Measurements from ENCODE around the gene POLD4. TPM values are rescaled to one million over a fixed set of nuclear protein-coding genes. Genes with fewer than 3 reads are reported as not detected.

POLD4 gene
- total and polyA plus RNA-seq, 2 of the 13 experiments (the other 11 are each of a cell fraction or from before 2014, with no cell fraction given) = 10.5 to 27.4 TPM

- TF ChIP-seq SP1 (IDR thresholded peaks at IDR 0.05) (no peak), SP1 (CRISPR knock-in tag; IDR thresholded peaks at IDR 0.05) (no peak)
These were observed 14.4 kb upstream of the POLD4 start (continued) for GRCh38 chr11:67367761-67368227.

- ATAC-seq = no peak
- Histone ChIP-seq H3K36me3 (replicated peaks in 1 of 2; ENCODE audit: control insufficient read depth in 1 of 2, insufficient read depth in 2 of 2, low read length in 2 of 2) (no peaks in the 10 kb centered on the region), H3K4me2 (ENCODE audit: low read depth, low read length) (no peak overlapping the region), H2AFZ (ENCODE audit: low read length) (no peak overlapping the region), H3K27ac (ENCODE audit: extremely low read length, insufficient read depth, low read length) (no peak overlapping the region), H3K27me3 (ENCODE audit: control insufficient read depth in 1 of 2, insufficient read depth in 2 of 2, low read length in 2 of 2) (0 out of 5 replicates have a peak, but pooled peaks cover 0 to 3% of the 10 kb centered on the region in 2 experiments), H3K9ac (ENCODE audit: insufficient read depth, low read depth, low read length) (no peak overlapping the region), H4K20me1 (ENCODE audit: insufficient read depth, low read length) (no peaks in the 10 kb centered on the region), H3K9me3 (ENCODE audit: low read length) (no peaks in the 10 kb centered on the region), H3K79me2 (ENCODE audit: insufficient read depth, low read length) (no peaks in the 10 kb centered on the region), H3K4me1 (ENCODE audit: insufficient read depth, low read length) (peaks cover 13% of the 10 kb centered on the region), H3K4me3 (replicated peaks in 1 of 3; ENCODE audit: insufficient read depth in 1 of 3, low read depth in 2 of 3, low read length in 3 of 3) (no peak overlapping the region)
- in situ Hi-C loops (cut with HindIII; ENCODE audit: extremely low pct_ligation_motif_present, low pct_unique_long_range_greater_than_20kb) = no loop called here
- FAIRE-seq = no peak
- CTCF ChIA-PET (ENCODE audit: low intra/inter-chr PET ratio, low total read pairs) = no interaction called here
- 90% methylated on average over 24 of the region's 25 CpGs for WGBS (ENCODE audit: low lambda C conversion rate)
- BruUV-seq (replicated peaks) = no TSS peak
- no peak for DNase-seq (ENCODE audit: low spot score)
- intact Hi-C loops (cut with micrococcal nuclease; ENCODE audit: unreplicated experiment) = no loop called here
- POLR2A ChIA-PET = no interaction called here
- no peak for TF ChIP-seq YEATS2 (CRISPR knock-in tag; IDR thresholded peaks at IDR 0.05; ENCODE audit: borderline replicate concordance)
- TF ChIP-seq SP140L (CRISPR knock-in tag; IDR thresholded peaks at IDR 0.05; ENCODE audit: borderline replicate concordance) = no peak
- TF ChIP-seq MED8 (CRISPR knock-in tag; IDR thresholded peaks at IDR 0.05; ENCODE audit: insufficient replicate concordance) = no peak
- TF ChIP-seq ATF2 (CRISPR knock-in tag; IDR thresholded peaks at IDR 0.05) = no peak
- TF ChIP-seq ZNF10 (CRISPR knock-in tag; IDR thresholded peaks at IDR 0.05; ENCODE audit: borderline replicate concordance, low read depth) = no peak
- TF ChIP-seq ETV6 (CRISPR knock-in tag; conservative IDR thresholded peaks at IDR 0.05) = no peak
- no peak for TF ChIP-seq ZNF256 (CRISPR knock-in tag; conservative IDR thresholded peaks at IDR 0.05)
- TF ChIP-seq GPBP1L1 (CRISPR knock-in tag; IDR thresholded peaks at IDR 0.05) = no peak
- no peak for TF ChIP-seq CHCHD3 (CRISPR knock-in tag; IDR thresholded peaks at IDR 0.05)
- TF ChIP-seq PRDM4 (CRISPR knock-in tag; IDR thresholded peaks at IDR 0.05; ENCODE audit: borderline replicate concordance) = no peak
- TF ChIP-seq ZNF362 (CRISPR knock-in tag; IDR thresholded peaks at IDR 0.05; ENCODE audit: borderline replicate concordance) = no peak
- TF ChIP-seq ZNF350 (CRISPR knock-in tag; IDR thresholded peaks at IDR 0.05; ENCODE audit: borderline replicate concordance, low read depth) = no peak
- no peak for TF ChIP-seq ZZZ3 (CRISPR knock-in tag; IDR thresholded peaks at IDR 0.05; ENCODE audit: borderline replicate concordance)
These were observed 13.8 kb upstream of the POLD4 start for GRCh38 chr11:67366961-67367760.
